Mucosa of descending colon (tissue), 3 donors: ENCODE results near the gene AAR2. TPM values are rescaled to one million over a fixed set of nuclear protein-coding genes. Genes with fewer than 3 reads are reported as not detected.

ENCODE experiments used
- ATAC-seq: fragments of 200-7000 bp; cut with Tn5 transposase; one replicate; pipeline ENCODE4 v1.9.1; 2020; ENCODE audit warnings: mild to moderate bottlenecking, moderate library complexity
- DNase-seq, 3 donors: peaks; one replicate each; pipeline ENCODE4 v3.0.0-alpha.2; 2020
- H3K36me3 ChIP-seq: fragments of 200-600 bp; one replicate; pipeline ENCODE4 v1.8.0; 2021; ENCODE audit warnings: low read depth, mild to moderate bottlenecking
- H3K4me1 ChIP-seq: fragments of 200-600 bp; one replicate; pipeline ENCODE4 v1.8.0; 2021; ENCODE audit warnings: low read depth, mild to moderate bottlenecking
- H3K4me3 ChIP-seq: fragments of 200-600 bp; one replicate; pipeline ENCODE4 v1.8.0; 2021; ENCODE audit warnings: mild to moderate bottlenecking
- H3K9me3 ChIP-seq: fragments of 200-600 bp; one replicate; pipeline ENCODE4 v1.8.0; 2021; ENCODE audit warnings: mild to moderate bottlenecking
- intact Hi-C, 2 donors: fragments of 100-400 bp; cut with DNase I in 1 of 2; cut with micrococcal nuclease in 1 of 2; formaldehyde crosslinking; loops; one replicate each; pipeline versions ENCODE4 v1.11.0 to v1.11.1; 2022; cut with DNase I, micrococcal nuclease
- total RNA-seq, 3 donors: library from RNA; stranded (reverse); fragmentation: NEBNext Ultra II Directional in 2 of 3; extraction: Animal tissue kit (Norgen Biotek cat#: 25700) in 2 of 3; gene quantifications; one replicate each; pipeline versions ENCODE4 v1.2.1 to v1.2.4, GENCODE V29; 2021 to 2023
- TF ChIP-seq, protein P1 (sequence below): fragments of 200-600 bp; IDR thresholded peaks from one replicate; pipeline ENCODE4 v1.8.0; 2022; ENCODE audit warnings: antibody characterized with exemption, mild to moderate bottlenecking
- donor health status: DM: no; HTN: no; CAD: no; lungs with moderate emphysema.
- donor health status: DM: no; HTN: no; CAD: no.
- donor health status: DM: no; HTN: yes; CAD: no.

The AAR2 gene
- total RNA-seq, 3 donors from 2014 or later, result 19.5 to 24.8 (median 22.6) TPM

DNA sequence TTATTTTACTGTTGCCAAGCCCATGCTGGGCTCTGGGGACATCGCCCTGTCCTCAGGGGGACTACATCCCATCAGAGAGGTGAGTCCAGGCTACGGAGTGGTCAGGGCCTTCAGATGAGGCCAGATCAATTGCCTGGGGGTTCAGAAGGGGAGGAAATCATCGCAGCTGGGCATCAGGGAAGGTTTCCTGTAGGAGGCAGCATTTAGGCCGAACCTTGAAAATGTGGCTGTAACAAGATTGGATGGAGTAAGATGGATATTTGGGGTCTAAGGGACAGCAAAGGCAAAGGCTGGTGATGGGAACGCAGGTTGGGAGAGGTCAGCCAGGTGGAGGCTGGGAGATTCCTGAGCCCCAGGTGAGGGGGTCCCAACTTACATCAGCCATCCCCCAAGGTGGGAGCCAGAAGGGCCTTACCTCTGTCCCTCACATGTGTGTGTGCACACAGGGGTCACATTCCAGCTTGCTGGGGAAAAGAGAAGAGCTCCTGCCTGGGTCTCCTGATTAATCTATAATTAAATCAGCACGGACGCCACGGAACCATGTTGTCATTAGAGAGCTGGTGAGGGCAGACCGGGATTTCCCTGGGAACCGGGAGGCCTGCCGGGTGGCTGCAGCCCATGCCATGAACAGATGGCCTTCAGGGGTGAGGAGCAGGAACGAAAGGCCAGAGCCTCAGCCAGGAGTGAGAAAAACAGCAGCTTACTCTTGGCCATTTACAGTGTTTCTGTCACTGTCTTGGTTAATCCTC, 39.3 kb downstream of the AAR2 start:
- H3K36me3 ChIP-seq, result no peaks in the 10 kb centered on the region
- no peaks in the 10 kb centered on the region for H3K9me3 ChIP-seq
- intact Hi-C loops, result no loop called here
- ATAC-seq (no peak), DNase-seq (no peak)
- no peaks in the 10 kb centered on the region for H3K4me1 ChIP-seq
- TF ChIP-seq, protein P1, sequence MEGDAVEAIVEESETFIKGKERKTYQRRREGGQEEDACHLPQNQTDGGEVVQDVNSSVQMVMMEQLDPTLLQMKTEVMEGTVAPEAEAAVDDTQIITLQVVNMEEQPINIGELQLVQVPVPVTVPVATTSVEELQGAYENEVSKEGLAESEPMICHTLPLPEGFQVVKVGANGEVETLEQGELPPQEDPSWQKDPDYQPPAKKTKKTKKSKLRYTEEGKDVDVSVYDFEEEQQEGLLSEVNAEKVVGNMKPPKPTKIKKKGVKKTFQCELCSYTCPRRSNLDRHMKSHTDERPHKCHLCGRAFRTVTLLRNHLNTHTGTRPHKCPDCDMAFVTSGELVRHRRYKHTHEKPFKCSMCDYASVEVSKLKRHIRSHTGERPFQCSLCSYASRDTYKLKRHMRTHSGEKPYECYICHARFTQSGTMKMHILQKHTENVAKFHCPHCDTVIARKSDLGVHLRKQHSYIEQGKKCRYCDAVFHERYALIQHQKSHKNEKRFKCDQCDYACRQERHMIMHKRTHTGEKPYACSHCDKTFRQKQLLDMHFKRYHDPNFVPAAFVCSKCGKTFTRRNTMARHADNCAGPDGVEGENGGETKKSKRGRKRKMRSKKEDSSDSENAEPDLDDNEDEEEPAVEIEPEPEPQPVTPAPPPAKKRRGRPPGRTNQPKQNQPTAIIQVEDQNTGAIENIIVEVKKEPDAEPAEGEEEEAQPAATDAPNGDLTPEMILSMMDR, result no peak
- no peak overlapping the region for H3K4me3 ChIP-seq

DNA sequence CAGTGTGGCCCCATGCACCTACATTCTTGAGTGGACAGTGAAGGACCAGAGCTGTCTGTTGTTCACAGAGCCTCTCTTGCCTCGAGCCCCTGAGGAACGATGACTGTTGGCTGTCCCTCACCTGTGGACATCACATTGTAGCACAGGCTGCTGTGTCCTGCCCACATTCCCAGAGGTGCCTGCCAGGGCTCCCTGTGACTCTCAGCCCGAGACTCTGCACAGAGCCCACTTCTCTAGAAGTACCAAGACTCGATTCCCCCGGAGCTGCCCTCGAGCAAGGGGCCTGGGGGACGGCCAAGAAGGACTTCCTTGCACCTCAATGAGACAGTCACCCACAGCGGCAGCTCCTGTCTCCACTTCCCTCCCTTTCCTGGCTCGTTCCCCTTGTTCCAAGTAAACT, 41.3 kb downstream of the AAR2 start:
- DNase-seq (no peak), ATAC-seq (no peak)
- no peak overlapping the region for H3K4me3 ChIP-seq
- TF ChIP-seq, protein P1, result no peak
- H3K36me3 ChIP-seq, result no peaks in the 10 kb centered on the region
- no peaks in the 10 kb centered on the region for H3K4me1 ChIP-seq
- H3K9me3 ChIP-seq, result no peaks in the 10 kb centered on the region
- intact Hi-C loops, result no loop called here

DNA sequence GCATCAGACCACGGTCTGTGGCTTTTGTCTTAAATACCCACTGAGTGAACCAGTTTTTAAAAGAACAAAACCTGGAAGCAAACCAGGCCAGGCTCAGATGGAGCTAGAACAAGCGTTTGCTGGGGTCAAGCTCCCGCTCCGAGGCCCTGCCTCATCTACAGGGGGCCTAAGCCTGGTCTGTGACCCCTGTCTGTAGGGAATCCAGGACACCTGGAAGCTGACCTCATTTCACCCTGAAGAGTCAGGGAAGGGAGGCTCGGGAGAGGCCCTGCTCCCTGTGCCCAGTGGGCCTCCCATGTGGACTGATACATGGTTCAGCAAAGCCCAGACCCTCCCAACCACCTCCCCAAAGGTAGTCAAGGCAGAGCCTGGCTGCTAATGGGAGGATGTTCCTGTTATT, 43.1 kb downstream of the AAR2 start:
- DNase-seq (no peak), ATAC-seq (no peak)
- TF ChIP-seq, protein P1, result no peak
- no peaks in the 10 kb centered on the region for H3K36me3 ChIP-seq
- no peaks in the 10 kb centered on the region for H3K4me1 ChIP-seq
- no peak overlapping the region for H3K4me3 ChIP-seq
- intact Hi-C loops, result no loop called here
- H3K9me3 ChIP-seq, result no peaks in the 10 kb centered on the region

DNA sequence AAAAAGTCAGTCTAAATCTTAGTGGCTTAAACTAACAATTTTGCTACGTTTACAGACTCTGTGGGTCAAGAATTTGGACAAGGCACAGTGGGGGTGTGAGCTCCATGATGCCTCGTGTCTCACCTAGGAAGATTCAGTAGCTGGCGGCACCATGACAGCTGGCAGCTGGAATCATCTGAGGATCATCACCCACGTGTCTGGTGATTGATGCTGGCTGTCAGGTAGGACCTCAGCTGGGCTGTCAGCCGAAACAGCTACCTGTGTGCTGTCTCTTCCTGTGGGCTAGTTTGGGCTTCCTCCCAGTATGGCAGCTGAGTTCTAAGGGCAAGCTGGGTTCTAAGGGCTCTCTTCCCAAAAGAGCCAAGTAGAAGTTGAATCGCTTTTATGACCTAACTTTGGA, 43.5 kb downstream of the AAR2 start:
- H3K9me3 ChIP-seq, result no peaks in the 10 kb centered on the region
- no peak for ATAC-seq
- no peak overlapping the region for H3K4me3 ChIP-seq
- TF ChIP-seq, protein P1, result no peak
- no peaks in the 10 kb centered on the region for H3K4me1 ChIP-seq
- intact Hi-C loops, result no loop called here
- no peak for DNase-seq
- H3K36me3 ChIP-seq, result no peaks in the 10 kb centered on the region

DNA sequence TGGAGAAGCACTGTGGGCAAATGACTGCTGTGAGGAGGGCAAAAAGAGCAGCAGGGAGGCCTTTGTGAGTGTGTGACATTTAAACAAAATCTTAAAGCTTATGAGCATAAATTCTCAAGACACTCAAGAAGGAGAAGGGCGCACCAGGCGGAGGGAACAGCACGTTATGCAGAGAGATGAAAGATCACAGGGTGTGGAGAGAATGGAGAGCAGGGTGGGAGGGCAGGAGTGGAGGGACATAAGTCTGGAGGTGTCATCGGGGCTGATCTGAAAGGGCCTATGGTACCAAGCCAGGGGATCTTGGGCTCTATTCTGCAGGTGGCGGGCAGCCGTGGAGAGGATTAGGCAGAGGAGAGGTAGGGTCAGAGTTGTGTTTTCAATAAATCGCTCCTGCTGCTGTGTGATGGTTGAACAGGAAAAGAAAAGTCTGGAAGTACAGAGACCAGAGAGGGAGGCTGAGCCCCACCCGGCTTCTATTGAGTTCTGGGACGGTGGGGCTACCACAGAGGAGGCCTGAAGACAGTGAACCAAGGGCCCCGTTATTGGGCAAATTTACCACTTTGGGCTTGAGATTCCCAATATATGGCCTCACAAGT, 45.6 kb downstream of the AAR2 start:
- intact Hi-C loops, result no loop called here
- H3K9me3 ChIP-seq, result no peaks in the 10 kb centered on the region
- TF ChIP-seq, protein P1, result no peak
- H3K36me3 ChIP-seq, result no peaks in the 10 kb centered on the region
- no peak for ATAC-seq
- no peak for DNase-seq
- H3K4me3 ChIP-seq, result no peak overlapping the region
- H3K4me1 ChIP-seq, result no peaks in the 10 kb centered on the region
